ENCODE data around the gene DLST. TPM values are rescaled to one million over a fixed set of nuclear protein-coding genes. Genes with fewer than 3 reads are reported as not detected.
A peak's percentile ranks its signal among the peaks of the same experiment; 100 is the strongest.

DLST gene
- total and polyA plus RNA-seq, 2 donors (not counting 1 experiment from before 2014, with no cell fraction given) = 95.3 to 214 TPM

GRCh38 chr14:74942181-74942580 lies 60.5 kb downstream of the DLST start:
- TF ChIP-seq EZH2 (IDR thresholded peaks at IDR 0.05; ENCODE audit: low read length, missing control alignments) = no peak
- TF ChIP-seq CTCF (conservative IDR thresholded peaks at IDR 0.05 in 1 of 2, IDR thresholded peaks at IDR 0.05 in 1 of 2; ENCODE audit: low read depth in 1 of 2, low read length in 2 of 2) = no peak
- H2AFZ ChIP-seq (ENCODE audit: low read length) = peak overlapping the region; percentile 58

GRCh38 chr14:74942608-74943007 lies 60.9 kb downstream of the DLST start:
- no peaks in the 10 kb centered on the region for H3K27me3 ChIP-seq (ENCODE audit: control insufficient read depth, insufficient read depth, low read length)
- no peak overlapping the region for H3K4me3 ChIP-seq (replicated peaks in 1 of 4; ENCODE audit: control extremely low read depth in 1 of 4, insufficient read depth in 1 of 4, low read depth in 3 of 4, low read length in 4 of 4)
- H3K79me2 ChIP-seq (ENCODE audit: control insufficient read depth, insufficient read depth, low read length) = no peaks in the 10 kb centered on the region
- H4K20me1 ChIP-seq (ENCODE audit: control insufficient read depth, extremely low read depth, insufficient read depth, low read length) = no peaks in the 10 kb centered on the region
- TF ChIP-seq CTCF (conservative IDR thresholded peaks at IDR 0.05 in 1 of 2, IDR thresholded peaks at IDR 0.05 in 1 of 2; ENCODE audit: low read depth in 1 of 2, low read length in 2 of 2) (no peak), EZH2 (IDR thresholded peaks at IDR 0.05; ENCODE audit: low read length, missing control alignments) (no peak)
- no peak overlapping the region for H2AFZ ChIP-seq (ENCODE audit: low read length)
- no peaks in the 10 kb centered on the region for H3K9me3 ChIP-seq (ENCODE audit: control insufficient read depth, insufficient read depth, low read depth, low read length)
- H3K4me1 ChIP-seq (ENCODE audit: control insufficient read depth, extremely low read depth, insufficient read depth, low read length) = peaks cover 27% of the 10 kb centered on the region
- H3K9ac ChIP-seq (ENCODE audit: insufficient read depth, low read length) = no peak overlapping the region
- H3K4me2 ChIP-seq (ENCODE audit: extremely low read depth, insufficient read depth, low read length) = no peak overlapping the region
- no peaks in the 10 kb centered on the region for H3K36me3 ChIP-seq (ENCODE audit: control insufficient read depth, insufficient read depth, low read length)
- no peak for DNase-seq (ENCODE audit: low read depth in 2 of 2)
- no peak overlapping the region for H3K27ac ChIP-seq (ENCODE audit: insufficient read depth, low read length)

More at GRCh38 chr14:74942181-74942580, 60.5 kb downstream of the DLST start:
- Histone ChIP-seq H4K20me1 (ENCODE audit: control insufficient read depth, extremely low read depth, insufficient read depth, low read length) (no peaks in the 10 kb centered on the region), H3K9ac (ENCODE audit: insufficient read depth, low read length) (no peak overlapping the region), H3K79me2 (ENCODE audit: control insufficient read depth, insufficient read depth, low read length) (no peaks in the 10 kb centered on the region), H3K4me2 (ENCODE audit: extremely low read depth, insufficient read depth, low read length) (peak overlapping the region; percentile 44), H3K4me1 (ENCODE audit: control insufficient read depth, extremely low read depth, insufficient read depth, low read length) (peaks cover 27% of the 10 kb centered on the region), H3K27ac (ENCODE audit: insufficient read depth, low read length) (no peak overlapping the region), H3K27me3 (ENCODE audit: control insufficient read depth, insufficient read depth, low read length) (no peaks in the 10 kb centered on the region), H3K4me3 (replicated peaks in 1 of 4; ENCODE audit: control extremely low read depth in 1 of 4, insufficient read depth in 1 of 4, low read depth in 3 of 4, low read length in 4 of 4) (no peak overlapping the region), H3K36me3 (ENCODE audit: control insufficient read depth, insufficient read depth, low read length) (no peaks in the 10 kb centered on the region), H3K9me3 (ENCODE audit: control insufficient read depth, insufficient read depth, low read depth, low read length) (no peaks in the 10 kb centered on the region)
- no peak for DNase-seq (ENCODE audit: low read depth in 2 of 2)

GRCh38 chr14:74945261-74945851 lies 63.6 kb downstream of the DLST start:
- H3K79me2 ChIP-seq (ENCODE audit: control insufficient read depth, insufficient read depth, low read length) = no peaks in the 10 kb centered on the region
- H3K9me3 ChIP-seq (ENCODE audit: control insufficient read depth, insufficient read depth, low read depth, low read length) = no peaks in the 10 kb centered on the region
- no peaks in the 10 kb centered on the region for H3K36me3 ChIP-seq (ENCODE audit: control insufficient read depth, insufficient read depth, low read length)
- peak in 1 of 2 donors; percentile 14 for DNase-seq (ENCODE audit: low read depth in 2 of 2)
- H2AFZ ChIP-seq (ENCODE audit: low read length) = no peak overlapping the region
- no peak overlapping the region for H3K4me3 ChIP-seq (replicated peaks in 1 of 4; ENCODE audit: control extremely low read depth in 1 of 4, insufficient read depth in 1 of 4, low read depth in 3 of 4, low read length in 4 of 4)
- peaks cover 14% of the 10 kb centered on the region for H3K4me1 ChIP-seq (ENCODE audit: control insufficient read depth, extremely low read depth, insufficient read depth, low read length)
- no peak overlapping the region for H3K4me2 ChIP-seq (ENCODE audit: extremely low read depth, insufficient read depth, low read length)
- TF ChIP-seq EZH2 (IDR thresholded peaks at IDR 0.05; ENCODE audit: low read length, missing control alignments) (no peak), CTCF (conservative IDR thresholded peaks at IDR 0.05 in 1 of 2, IDR thresholded peaks at IDR 0.05 in 1 of 2; ENCODE audit: low read depth in 1 of 2, low read length in 2 of 2) (peak; percentile 30 to 53)
- no peaks in the 10 kb centered on the region for H3K27me3 ChIP-seq (ENCODE audit: control insufficient read depth, insufficient read depth, low read length)
- H4K20me1 ChIP-seq (ENCODE audit: control insufficient read depth, extremely low read depth, insufficient read depth, low read length) = no peaks in the 10 kb centered on the region
- no peak overlapping the region for H3K27ac ChIP-seq (ENCODE audit: insufficient read depth, low read length)
- no peak overlapping the region for H3K9ac ChIP-seq (ENCODE audit: insufficient read depth, low read length)

All from fibroblast of lung (primary cell).